HG03175 (cell line): Measurements from ENCODE around the gene ABCA12.

Experiments used
- ATAC-seq: cut with Tn5 transposase; IDR thresholded peaks from one replicate; pipeline ENCODE4 v1.9.1; 2021; ENCODE audit warnings: mild to moderate bottlenecking, moderate library complexity; ENCODE audit not compliant: unreplicated experiment

ABCA12 gene

GRCh38 chr2:214987261-214987660 is 151.2 kb downstream of the ABCA12 start:
- no peak for ATAC-seq

- ATAC-seq = no peak
Observed at GRCh38 chr2:214985619-214986018, 152.8 kb downstream of the ABCA12 start.

GRCh38 chr2:214966420-214966819 is 172.0 kb downstream of the ABCA12 start:
- no peak for ATAC-seq

- no peak for ATAC-seq
Observed at GRCh38 chr2:214960677-214961076, 177.7 kb downstream of the ABCA12 start.

- peak; percentile 61 for ATAC-seq
Observed at GRCh38 chr2:214946949-214947348, 191.5 kb downstream of the ABCA12 start.

- no peak for ATAC-seq
Observed at GRCh38 chr2:214934006-214934405, 204.4 kb downstream of the ABCA12 start.

- ATAC-seq = no peak
Observed at GRCh38 chr2:214904634-214905033, 233.8 kb downstream of the ABCA12 start.

- no peak for ATAC-seq
Observed at GRCh38 chr2:214904176-214904575, 234.2 kb downstream of the ABCA12 start.

- ATAC-seq = no peak
Observed at GRCh38 chr2:214902286-214902685, 236.1 kb downstream of the ABCA12 start.

- no peak for ATAC-seq
Observed at GRCh38 chr2:214899751-214900150, 238.7 kb downstream of the ABCA12 start.

- ATAC-seq = no peak
Observed at GRCh38 chr2:214896274-214896673, 242.2 kb downstream of the ABCA12 start.

GRCh38 chr2:214895469-214895868 is 243.0 kb downstream of the ABCA12 start:
- no peak for ATAC-seq

GRCh38 chr2:214889301-214889700 is 249.1 kb downstream of the ABCA12 start:
- ATAC-seq = no peak

- ATAC-seq = no peak
Observed at GRCh38 chr2:214881647-214882202, 256.7 kb downstream of the ABCA12 start.
